SK-N-MC (cell line): Measurements from ENCODE around the gene PPP1R9A.

Experiments
- DNase-seq: peaks from one replicate; pipeline ENCODE4 v3.0.0-alpha.2; 2011; ENCODE audit warnings: low read depth, low spot score
- H3K27ac ChIP-seq: fragments of 200-600 bp; sonication (generic); 2 replicates; pipeline ENCODE4 v1.5.1; 2016; ENCODE audit warnings: mixed run types
- H3K36me3 ChIP-seq: fragments of 200-600 bp; sonication (generic); 2 replicates; pipeline ENCODE4 v1.6.1; 2017; ENCODE audit warnings: antibody characterized with exemption, low read length, mixed read lengths; ENCODE audit not compliant: insufficient read depth
- H3K4me3 ChIP-seq: fragments of 200-600 bp; sonication (generic); 2 replicates; pipeline ENCODE4 v1.5.1; 2016
- H3K9ac ChIP-seq: fragments of 200-600 bp; sonication (generic); 2 replicates; pipeline ENCODE4 v1.8.0; 2017; ENCODE audit warnings: mixed run types, mixed read lengths; ENCODE audit not compliant: insufficient read length
- H3K9me3 ChIP-seq: fragments of 200-600 bp; sonication (generic); 2 replicates; pipeline ENCODE4 v1.6.1; 2017; ENCODE audit warnings: low read depth, mild to moderate bottlenecking, antibody characterized with exemption, low read length, moderate library complexity, mixed read lengths
- EZH2 ChIP-seq: fragments of 200-600 bp; sonication (generic); IDR thresholded peaks from one replicate; pipeline ENCODE4 v1.6.1; 2017; ENCODE audit warnings: antibody characterized with exemption
- FOXP2 ChIP-seq: optimal IDR thresholded peaks from 2 replicates; pipeline ENCODE3; 2011; ENCODE audit warnings: mild to moderate bottlenecking, moderate library complexity; ENCODE audit not compliant: insufficient read depth; ENCODE audit errors: extremely low read length, control extremely low read depth
- POLR2AphosphoS5 ChIP-seq: IDR thresholded peaks from 2 replicates; pipeline ENCODE4 v1.6.1; 2012; ENCODE audit warnings: mild to moderate bottlenecking, low read depth, low read length, borderline replicate concordance

The PPP1R9A gene

GRCh38 chr7:94906065-94906851 lies 1.1 kb upstream of the PPP1R9A start:
- TF ChIP-seq POLR2AphosphoS5 (no peak), FOXP2 (no peak), EZH2 (no peak)
- H3K9ac ChIP-seq = no peak overlapping the region
- DNase-seq = no peak
- no peak overlapping the region for H3K4me3 ChIP-seq
- H3K36me3 ChIP-seq = no peaks in the 10 kb centered on the region
- H3K9me3 ChIP-seq = no peaks in the 10 kb centered on the region
- no peak overlapping the region for H3K27ac ChIP-seq

DNA sequence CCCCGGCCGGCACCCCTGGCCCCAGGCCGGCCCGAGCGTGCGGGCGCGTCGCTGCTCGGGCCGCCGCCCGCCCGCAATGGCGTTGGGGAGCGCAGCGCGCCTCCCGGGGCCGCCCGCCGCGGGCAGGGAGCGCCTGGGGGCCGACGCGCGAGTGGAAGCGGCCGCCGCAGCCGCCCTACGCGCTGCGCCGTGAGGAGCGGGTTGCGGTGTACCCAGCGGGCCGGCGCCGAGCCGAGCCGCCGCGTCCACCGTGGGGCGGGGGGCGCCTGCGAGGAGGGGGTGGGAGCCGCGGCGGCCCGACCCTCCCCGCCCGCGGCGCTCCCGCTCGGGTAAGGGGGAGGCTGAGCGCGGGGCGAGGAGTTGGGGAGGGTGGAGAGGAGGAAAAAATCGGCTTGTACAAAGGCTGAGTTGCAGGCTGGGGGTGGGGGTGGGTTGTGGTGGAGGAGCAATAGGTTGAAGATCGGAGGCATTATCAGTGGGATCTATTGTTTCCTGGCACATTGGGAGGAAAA lies 473 bp downstream of the PPP1R9A start:
- peak overlapping the region; percentile 93 for H3K4me3 ChIP-seq
- H3K27ac ChIP-seq = 0 out of 2 replicates have a peak overlapping the region, but pooled peaks have one; percentile 11
- TF ChIP-seq FOXP2 = no peak
- TF ChIP-seq EZH2 = no peak
- no peak for TF ChIP-seq POLR2AphosphoS5
- H3K9me3 ChIP-seq = no peaks in the 10 kb centered on the region
- peak overlapping the region; percentile 71 for H3K9ac ChIP-seq
- H3K36me3 ChIP-seq = no peaks in the 10 kb centered on the region
- no peak for DNase-seq

DNA sequence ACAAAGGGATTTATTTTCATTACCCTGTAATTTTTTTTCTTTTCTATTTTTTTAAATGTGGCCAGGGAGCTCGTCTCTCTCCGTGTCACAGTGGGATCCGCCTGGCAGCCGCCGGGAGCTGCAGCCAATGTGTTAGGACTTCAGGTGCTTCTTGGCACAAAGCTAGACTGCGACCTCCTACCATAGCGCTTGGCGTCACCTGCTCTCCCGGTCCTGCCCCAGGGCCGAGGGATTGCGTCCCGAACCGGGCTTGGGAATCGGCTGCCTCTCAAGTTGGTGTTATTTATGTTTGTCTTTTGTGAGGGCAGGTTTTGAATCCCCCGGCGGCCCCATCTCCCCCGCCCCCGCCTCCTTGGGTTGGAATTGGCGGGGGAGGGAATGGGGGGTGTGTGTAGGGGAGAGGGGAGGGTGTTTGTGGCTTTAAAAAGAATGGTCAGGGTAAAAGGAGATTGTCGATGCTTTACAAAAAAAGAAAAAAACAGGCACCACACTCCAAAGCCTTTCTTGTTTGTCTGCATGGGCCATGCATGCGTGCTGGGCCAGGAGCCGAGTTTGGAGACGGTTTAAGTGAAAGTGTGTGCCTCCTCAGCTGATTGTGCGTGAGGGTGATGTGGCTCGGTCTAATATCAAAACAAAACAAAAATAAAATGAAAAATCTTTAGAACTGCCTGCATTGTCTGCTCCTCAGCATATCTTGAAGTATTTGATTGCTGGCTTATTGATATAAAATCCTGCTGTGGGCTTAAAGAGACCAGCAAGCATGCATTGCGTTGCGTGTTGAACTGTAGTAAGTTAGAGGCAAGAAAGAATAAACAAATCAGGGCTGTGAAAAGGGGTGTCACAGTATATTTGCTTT lies 1.2 kb downstream of the PPP1R9A start:
- TF ChIP-seq POLR2AphosphoS5 (peak; percentile 44; the same call in 1 of the 2 replicates), FOXP2 (no peak)
- peak overlapping the region; percentile 93 for H3K4me3 ChIP-seq
- no peaks in the 10 kb centered on the region for H3K9me3 ChIP-seq
- DNase-seq = no peak
- H3K9ac ChIP-seq = peak overlapping the region; percentile 71
- 0 out of 2 replicates have a peak overlapping the region, but pooled peaks have one; percentile 11 for H3K27ac ChIP-seq
- H3K36me3 ChIP-seq = no peaks in the 10 kb centered on the region

DNA sequence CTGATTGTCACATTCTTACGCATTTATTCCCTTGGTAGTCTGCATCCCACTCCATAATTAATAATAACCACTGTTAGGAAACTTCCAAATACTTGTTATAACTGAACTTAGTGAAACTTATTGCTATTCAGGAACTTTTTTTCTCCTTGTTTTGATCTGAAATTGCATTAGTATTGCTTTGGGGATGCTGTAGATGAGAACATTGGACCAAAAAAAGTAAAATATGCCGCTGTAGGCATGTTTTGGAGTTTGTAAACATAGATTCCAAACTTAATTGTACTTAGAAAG lies 1.7 kb downstream of the PPP1R9A start:
- Histone ChIP-seq H3K27ac (no peak overlapping the region), H3K4me3 (peak overlapping the region; percentile 93)

GRCh38 chr7:94912085-94912484 lies 4.7 kb downstream of the PPP1R9A start:
- no peak for DNase-seq
- H3K36me3 ChIP-seq = no peaks in the 10 kb centered on the region
- peak overlapping the region; percentile 41 for H3K4me3 ChIP-seq
- H3K27ac ChIP-seq = peak overlapping the region; percentile 76
- no peaks in the 10 kb centered on the region for H3K9me3 ChIP-seq
- H3K9ac ChIP-seq = no peak overlapping the region
- no peak for TF ChIP-seq EZH2
- TF ChIP-seq POLR2AphosphoS5 = no peak
- no peak for TF ChIP-seq FOXP2

More for the DNA sequence above, 1.7 kb downstream of the PPP1R9A start:
- peak overlapping the region; percentile 8 for H3K9ac ChIP-seq
- H3K36me3 ChIP-seq = no peaks in the 10 kb centered on the region
- TF ChIP-seq EZH2 (no peak), POLR2AphosphoS5 (no peak), FOXP2 (no peak)
- no peaks in the 10 kb centered on the region for H3K9me3 ChIP-seq
- DNase-seq = no peak

DNA sequence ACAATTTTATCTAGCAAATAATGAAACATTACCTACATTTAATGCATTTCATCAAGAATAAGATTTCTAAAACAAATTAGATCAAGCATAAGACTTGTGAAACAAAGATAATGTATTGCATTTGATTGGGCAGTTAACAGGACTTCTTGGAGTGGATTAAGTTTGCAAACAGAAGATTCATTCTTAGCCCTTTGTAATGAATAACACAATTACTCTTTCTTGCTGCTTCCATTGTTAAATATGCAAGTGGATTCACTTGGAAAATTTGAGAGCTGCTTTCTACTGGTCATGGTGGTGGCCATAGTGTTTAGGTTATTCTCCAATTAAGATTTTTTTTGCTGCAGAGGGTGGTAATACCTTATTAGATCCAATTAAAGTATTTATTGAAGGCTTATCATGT lies 6.0 kb downstream of the PPP1R9A start:
- no peak for DNase-seq
- Histone ChIP-seq H3K9ac (no peak overlapping the region), H3K4me3 (no peak overlapping the region; the same call in 1 of the 2 replicates), H3K36me3 (no peaks in the 10 kb centered on the region), H3K27ac (no peak overlapping the region), H3K9me3 (no peaks in the 10 kb centered on the region)
- no peak for TF ChIP-seq FOXP2

GRCh38 chr7:94921911-94922310 lies 14.5 kb downstream of the PPP1R9A start:
- Histone ChIP-seq H3K4me3 (no peak overlapping the region; the same call in 1 of the 2 replicates), H3K36me3 (no peaks in the 10 kb centered on the region), H3K9ac (no peak overlapping the region), H3K27ac (0 out of 2 replicates have a peak overlapping the region, but pooled peaks have one; percentile 27), H3K9me3 (no peaks in the 10 kb centered on the region)
- TF ChIP-seq POLR2AphosphoS5 (no peak), FOXP2 (no peak), EZH2 (no peak)
- DNase-seq = no peak

DNA sequence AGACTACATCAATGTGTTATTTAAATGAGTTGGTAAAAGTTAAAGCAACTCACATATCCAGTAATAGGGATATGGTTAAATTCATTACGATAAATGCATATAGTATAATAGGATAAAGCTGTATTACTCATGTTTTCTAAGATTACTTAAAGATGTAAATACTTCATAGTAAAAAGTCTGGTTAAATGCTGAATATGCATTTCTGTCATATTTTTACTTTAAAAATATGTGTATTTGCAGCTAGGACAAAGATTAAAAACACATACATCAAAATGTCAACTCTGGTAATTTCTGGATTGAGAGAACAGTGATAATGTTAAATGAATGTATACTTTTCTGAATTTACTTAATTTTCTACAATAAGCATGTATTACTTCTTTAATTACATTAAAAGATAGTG lies 15.1 kb downstream of the PPP1R9A start:
- TF ChIP-seq FOXP2 (no peak), POLR2AphosphoS5 (no peak), EZH2 (no peak)
- H3K36me3 ChIP-seq = no peaks in the 10 kb centered on the region
- H3K27ac ChIP-seq = peak overlapping the region; percentile 79; the same call in 1 of the 2 replicates
- DNase-seq = no peak
- no peaks in the 10 kb centered on the region for H3K9me3 ChIP-seq
- H3K9ac ChIP-seq = no peak overlapping the region
- H3K4me3 ChIP-seq = peak overlapping the region; percentile 8; the same call in 1 of the 2 replicates

DNA sequence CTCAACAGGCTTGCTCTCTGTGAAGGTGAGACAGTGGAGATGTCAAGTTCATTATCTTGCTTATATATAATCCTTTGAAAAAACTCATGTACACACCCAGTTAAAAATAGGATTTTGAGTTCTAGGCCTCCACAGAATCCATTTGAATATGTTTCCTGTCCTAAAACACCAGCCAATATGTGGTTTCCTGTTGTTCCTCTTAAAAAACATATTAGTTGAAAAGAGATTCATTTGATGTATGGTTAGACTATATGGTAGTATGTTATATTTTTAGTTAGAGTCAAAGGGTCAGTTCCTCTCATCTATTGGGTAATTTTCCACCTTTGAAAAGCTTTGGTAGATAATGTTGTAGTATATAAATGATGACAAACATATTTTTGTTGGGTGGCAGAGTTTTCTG lies 16.0 kb downstream of the PPP1R9A start:
- Histone ChIP-seq H3K36me3 (no peaks in the 10 kb centered on the region), H3K9me3 (no peaks in the 10 kb centered on the region), H3K27ac (peak overlapping the region; percentile 79), H3K9ac (no peak overlapping the region), H3K4me3 (peak overlapping the region; percentile 8)
- DNase-seq = peak; percentile 90
- no peak for TF ChIP-seq EZH2
- peak; percentile 45 for TF ChIP-seq FOXP2
- TF ChIP-seq POLR2AphosphoS5 = peak; percentile 45; the same call in 1 of the 2 replicates
